ENCODE measurements around the gene XRCC3.

GRCh38 chr14:103709814-103710213 lies 5.4 kb downstream of the XRCC3 start:
- TF ChIP-seq CTCF (conservative IDR thresholded peaks at IDR 0.05; ENCODE audit: low read depth, low read length) (no peak), EZH2 (IDR thresholded peaks at IDR 0.05; ENCODE audit: low read length, unreplicated experiment) (no peak)
